SU-DHL-6 (cell line): Measurements from ENCODE around the gene ITPRIP.

ENCODE experiments used
- CTCF ChIP-seq: fragments of 200-600 bp; sonication (generic); IDR thresholded peaks from one replicate; pipeline ENCODE4 v1.5.1; 2017; ENCODE audit warnings: antibody characterized with exemption, mild to moderate bottlenecking, low read length, moderate library complexity; ENCODE audit not compliant: insufficient read depth, poor library complexity, severe bottlenecking
- EZH2phosphoT487 ChIP-seq: fragments of 200-600 bp; sonication (generic), shearing (Covaris generic); conservative IDR thresholded peaks from 2 replicates; pipeline ENCODE4 v1.6.1; 2018; ENCODE audit warnings: mild to moderate bottlenecking, antibody characterized with exemption, low read length, moderate library complexity, mixed read lengths

GRCh38 chr10:104304927-104305326 lies 33.3 kb downstream of the ITPRIP start:
- TF ChIP-seq CTCF (no peak), EZH2phosphoT487 (no peak)
